ENCODE measurements around the gene FCHSD1.

FCHSD1 gene

DNA sequence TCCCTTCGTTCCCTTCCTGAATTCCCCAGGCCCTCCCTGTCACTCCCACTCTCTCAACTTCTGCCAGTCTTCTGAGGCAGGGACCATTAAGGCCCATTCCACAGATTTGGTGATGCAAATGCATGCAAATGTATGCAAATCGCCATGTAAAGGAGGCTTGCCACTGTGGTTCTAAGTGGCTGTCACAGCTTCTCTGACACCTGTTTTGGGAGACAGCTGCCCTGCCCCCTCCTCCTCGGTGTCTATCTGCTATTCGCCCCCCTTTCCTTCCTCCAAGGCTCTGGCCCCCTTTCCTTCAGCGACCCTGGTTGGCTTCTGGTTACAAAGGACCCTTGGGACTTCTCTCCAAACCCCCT is 41.3 kb upstream of the FCHSD1 start:
- no peak for DNase-seq (ENCODE audit: low read depth)
- no peak for TF ChIP-seq CTCF (IDR thresholded peaks at IDR 0.05; ENCODE audit: insufficient read depth, low read depth, low read length, missing control alignments)
- peak overlapping the region; percentile 36 for H3K4me3 ChIP-seq (ENCODE audit: low read length)

GRCh38 chr5:141691867-141692532 is 40.8 kb upstream of the FCHSD1 start:
- TF ChIP-seq CTCF (IDR thresholded peaks at IDR 0.05; ENCODE audit: insufficient read depth, low read depth, low read length, missing control alignments), result peak; percentile 90
- DNase-seq (ENCODE audit: low read depth), result peak; percentile 79
- H3K4me3 ChIP-seq (ENCODE audit: low read length), result peak overlapping the region; percentile 36

DNA sequence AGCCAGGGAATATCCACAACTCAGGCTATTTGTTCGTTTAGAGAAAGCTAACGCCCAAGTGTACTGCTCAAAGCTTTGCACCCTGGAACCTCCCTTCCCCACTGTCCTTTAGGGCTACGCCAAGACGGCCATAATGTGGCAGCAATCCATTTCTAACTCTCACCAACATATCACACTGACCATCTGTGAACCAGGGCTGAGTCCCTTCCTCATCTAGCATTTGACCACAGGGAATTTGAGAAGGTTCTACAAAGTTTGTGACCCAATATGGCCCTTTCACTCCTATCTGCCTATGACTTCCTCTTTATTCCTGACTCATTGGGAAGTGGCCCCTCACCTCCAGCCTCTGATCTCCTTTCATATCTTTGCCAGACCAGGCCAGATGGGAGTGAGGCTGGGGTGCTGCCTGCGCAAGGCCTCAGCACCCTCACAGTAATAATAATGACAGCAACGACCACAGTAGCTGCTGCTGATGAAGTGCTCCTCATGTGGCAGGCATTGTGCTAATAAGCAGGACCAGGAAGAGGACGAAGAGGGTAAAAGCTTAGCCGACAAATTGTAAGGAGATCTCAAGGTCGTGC is 40.2 kb upstream of the FCHSD1 start:
- H3K4me3 ChIP-seq (ENCODE audit: low read length), result no peak overlapping the region
- TF ChIP-seq CTCF (IDR thresholded peaks at IDR 0.05; ENCODE audit: insufficient read depth, low read depth, low read length, missing control alignments), result no peak

GRCh38 chr5:141686648-141687416 is 35.6 kb upstream of the FCHSD1 start:
- H3K4me3 ChIP-seq (ENCODE audit: low read length), result no peak overlapping the region
- no peak for DNase-seq (ENCODE audit: low read depth)
- TF ChIP-seq CTCF (IDR thresholded peaks at IDR 0.05; ENCODE audit: insufficient read depth, low read depth, low read length, missing control alignments), result no peak

More for the DNA sequence above, 40.2 kb upstream of the FCHSD1 start:
- DNase-seq (ENCODE audit: low read depth), result no peak

GRCh38 chr5:141685591-141685990 is 34.4 kb upstream of the FCHSD1 start:
- no peak overlapping the region for H3K4me3 ChIP-seq (ENCODE audit: low read length)
- no peak for DNase-seq (ENCODE audit: low read depth)
- no peak for TF ChIP-seq CTCF (IDR thresholded peaks at IDR 0.05; ENCODE audit: insufficient read depth, low read depth, low read length, missing control alignments)

GRCh38 chr5:141683596-141684141 is 32.5 kb upstream of the FCHSD1 start:
- H3K4me3 ChIP-seq (ENCODE audit: low read length), result no peak overlapping the region
- no peak for DNase-seq (ENCODE audit: low read depth)
- TF ChIP-seq CTCF (IDR thresholded peaks at IDR 0.05; ENCODE audit: insufficient read depth, low read depth, low read length, missing control alignments), result no peak
